Psoas muscle (tissue), 8 donors: ENCODE results near the gene HTR6. TPM values are rescaled to one million over a fixed set of nuclear protein-coding genes. Genes with fewer than 3 reads are reported as not detected.

Experiments
- ATAC-seq, 4 donors: fragments of 200-7000 bp; cut with Tn5 transposase; one replicate each; pipeline ENCODE4 v1.9.1; 2020; ENCODE audit warnings: moderate library complexity in 3 of 4, mild to moderate bottlenecking in 2 of 4
- DNase-seq, 2 donors: peaks; one replicate each; pipeline ENCODE4 v3.0.0-alpha.2; 2020
- H3K27ac ChIP-seq: fragments of 200-600 bp; one replicate; pipeline ENCODE4 v1.8.0; 2022
- H3K27me3 ChIP-seq, 3 donors: fragments of 200-600 bp in 1 of 3; one replicate each; pipeline versions ENCODE4 v1.6.1 to v1.8.0; 2013 to 2022; ENCODE audit warnings: low read length in 2 of 3, mild to moderate bottlenecking in 2 of 3, moderate library complexity in 1 of 3; ENCODE audit not compliant: insufficient read depth in 3 of 3
- H3K36me3 ChIP-seq, 2 donors: fragments of 200-600 bp in 1 of 2; one replicate each; pipeline versions ENCODE4 v1.6.1 to v1.8.0; 2013 to 2022; ENCODE audit warnings: low read depth in 1 of 2, mild to moderate bottlenecking in 1 of 2, moderate library complexity in 1 of 2; ENCODE audit not compliant: insufficient read depth in 1 of 2
- H3K4me1 ChIP-seq: fragments of 200-600 bp; one replicate; pipeline ENCODE4 v1.8.0; 2022
- H3K4me3 ChIP-seq: fragments of 200-600 bp; one replicate; pipeline ENCODE4 v1.8.0; 2022; ENCODE audit warnings: mild to moderate bottlenecking
- H3K9me3 ChIP-seq: fragments of 200-600 bp; one replicate; pipeline ENCODE4 v1.8.0; 2022
- CTCF ChIP-seq: fragments of 200-600 bp; IDR thresholded peaks from one replicate; pipeline ENCODE4 v1.8.0; 2022; ENCODE audit warnings: antibody characterized with exemption
- WGBS, 3 donors: extraction: QIAGEN DNeasy Blood & Tissue Kit; methylation state at CpG; one replicate each; pipeline versions ENCODE4 v1.1.6 to v1.1.7; 2013; 5-methylcytosine and 5-hydroxymethylcytosine counted together
- intact Hi-C, 2 donors: fragments of 100-400 bp; cut with DNase I; formaldehyde crosslinking; loops; one replicate each; pipeline versions ENCODE4 v1.11.0 to v1.14.2; 2022
- polyA plus RNA-seq, 3 donors: library from polyadenylated mRNA; stranded (reverse); fragments of 200-250 nt; gene quantifications; one replicate each; pipeline ENCODE4 v1.2.3, GENCODE V29; 2013
- total RNA-seq, 4 donors: library from RNA; stranded (reverse); fragmentation: NEBNext Ultra II Directional in 2 of 4; extraction: Animal tissue kit (Norgen Biotek cat#: 25700) in 2 of 4; gene quantifications; one replicate each; pipeline versions ENCODE4 v1.2.1 to v1.2.4, GENCODE V29; 2021 to 2023
- donor health status: healthy with polysubstance abuse.
- donor health status: DM: no; HTN: no; CAD: no; lungs with moderate emphysema.
- donor health status: Bipolar disorder and iron deficiency.
- donor health status: healthy.
- donor health status: DM: yes; HTN: yes; CAD: no.
- donor health status: DM: no; HTN: no; CAD: no.
- donor health status: DM: no; HTN: no; CAD: no.
- donor health status: DM: yes; HTN: yes; CAD: no.

Gene HTR6
- total and polyA plus RNA-seq, 7 donors = not detected

GRCh38 chr1:19662313-19662712, 2.4 kb upstream of the HTR6 start:
- WGBS, 3 donors = 19 to 36% (median 32%) methylated on average over 3 of the region's 3 CpGs
- Histone ChIP-seq H3K27ac (no peak overlapping the region), H3K9me3 (no peaks in the 10 kb centered on the region), H3K36me3 (no peaks in the 10 kb centered on the region), H3K4me1 (no peaks in the 10 kb centered on the region), H3K4me3 (no peak overlapping the region), H3K27me3 (peaks cover 0 to 44% (median 16%) of the 10 kb centered on the region in 3 donors)
- TF ChIP-seq CTCF = no peak
- intact Hi-C loops = no loop called here
- no peak for ATAC-seq
- DNase-seq = no peak

GRCh38 chr1:19665186-19665495, 466 bp downstream of the HTR6 start:
- ATAC-seq (no peak), DNase-seq (no peak)
- Histone ChIP-seq H3K36me3 (no peaks in the 10 kb centered on the region), H3K4me1 (no peaks in the 10 kb centered on the region), H3K27me3 (peaks cover 0 to 65% (median 18%) of the 10 kb centered on the region in 3 donors), H3K9me3 (no peaks in the 10 kb centered on the region), H3K4me3 (peak overlapping the region; percentile 34), H3K27ac (no peak overlapping the region)
- intact Hi-C loops = loop anchor here in 1 of 2 donors (5.0 kb wide), 1 partner anchor 37 kb away; no protein-coding TSS in a partner anchor
- WGBS, 3 donors = 1 to 3% (median 2%) methylated on average over 11 to 23 of the region's 23 CpGs
- no peak for TF ChIP-seq CTCF

- no peak for ATAC-seq
- no peaks in the 10 kb centered on the region for H3K4me1 ChIP-seq
- intact Hi-C loops = loop anchor here in 1 of 2 donors (5.0 kb wide), 1 partner anchor 37 kb away; no protein-coding TSS in a partner anchor
- no peak for DNase-seq
- no peaks in the 10 kb centered on the region for H3K36me3 ChIP-seq
- no peaks in the 10 kb centered on the region for H3K9me3 ChIP-seq
- peaks cover 0 to 62% (median 18%) of the 10 kb centered on the region in 3 donors for H3K27me3 ChIP-seq
- WGBS, 3 donors = 9 to 13% (median 12%) methylated on average over 66 to 84 of the region's 84 CpGs
- no peak overlapping the region for H3K4me3 ChIP-seq
- no peak overlapping the region for H3K27ac ChIP-seq
- TF ChIP-seq CTCF = no peak
These were observed 1.1 kb downstream of the HTR6 start for GRCh38 chr1:19665496-19666465.

- Histone ChIP-seq H3K36me3 (no peaks in the 10 kb centered on the region), H3K4me3 (no peak overlapping the region), H3K4me1 (no peaks in the 10 kb centered on the region), H3K27ac (no peak overlapping the region), H3K9me3 (no peaks in the 10 kb centered on the region), H3K27me3 (peaks cover 0 to 55% (median 20%) of the 10 kb centered on the region in 3 donors)
- intact Hi-C loops = loop anchor here in 1 of 2 donors (5.0 kb wide), 1 partner anchor 33 kb away; no protein-coding TSS in a partner anchor
- no peak for ATAC-seq
- WGBS, 3 donors = 64 to 73% (median 71%) methylated on average over 8 of the region's 8 CpGs
- no peak for TF ChIP-seq CTCF
- DNase-seq = no peak
These were observed 4.2 kb downstream of the HTR6 start for GRCh38 chr1:19668888-19669287.
